ENCODE results near the gene KRT36. TPM values are rescaled to one million over a fixed set of nuclear protein-coding genes. Genes with fewer than 3 reads are reported as not detected.

Gene KRT36
- total RNA-seq, 2 donors from 2014 or later: not detected

- no peaks in the 10 kb centered on the region for H3K27me3 ChIP-seq
- no peak overlapping the region for H3K4me3 ChIP-seq
- no peak for DNase-seq
- no peak overlapping the region for H3K27ac ChIP-seq
- no peak overlapping the region for H3K9ac ChIP-seq (ENCODE audit: low read depth in 2 of 2, low read length in 2 of 2)
- no peaks in the 10 kb centered on the region for H3K36me3 ChIP-seq
- intact Hi-C loops (cut with DNase I): no loop called here
- TF ChIP-seq CTCF (IDR thresholded peaks at IDR 0.05): no peak
- peaks cover 4% of the 10 kb centered on the region for H3K4me1 ChIP-seq
- H3K9me3 ChIP-seq: no peaks in the 10 kb centered on the region
These were observed 47.3 kb upstream of the KRT36 start for GRCh38 chr17:41536741-41537613.

GRCh38 chr17:41535764-41536481 lies 46.2 kb upstream of the KRT36 start:
- Histone ChIP-seq H3K4me3 (no peak overlapping the region), H3K27me3 (no peaks in the 10 kb centered on the region), H3K36me3 (no peaks in the 10 kb centered on the region), H3K9ac (ENCODE audit: low read depth in 2 of 2, low read length in 2 of 2) (no peak overlapping the region), H3K4me1 (peaks cover 4% of the 10 kb centered on the region), H3K27ac (no peak overlapping the region), H3K9me3 (no peaks in the 10 kb centered on the region)
- no peak for TF ChIP-seq CTCF (IDR thresholded peaks at IDR 0.05)
- peak; percentile 69 for DNase-seq
- intact Hi-C loops (cut with DNase I): no loop called here

GRCh38 chr17:41534899-41535546 lies 45.3 kb upstream of the KRT36 start:
- DNase-seq: no peak

GRCh38 chr17:41533613-41534012 lies 43.9 kb upstream of the KRT36 start:
- no peak for TF ChIP-seq CTCF (IDR thresholded peaks at IDR 0.05)
- DNase-seq: no peak
- H3K36me3 ChIP-seq: no peaks in the 10 kb centered on the region
- H3K4me3 ChIP-seq: no peak overlapping the region
- peaks cover under 1% of the 10 kb centered on the region for H3K27me3 ChIP-seq
- H3K9ac ChIP-seq (ENCODE audit: low read depth in 2 of 2, low read length in 2 of 2): no peak overlapping the region
- H3K4me1 ChIP-seq: peaks cover 4% of the 10 kb centered on the region
- H3K27ac ChIP-seq: no peak overlapping the region
- intact Hi-C loops (cut with DNase I): no loop called here
- no peaks in the 10 kb centered on the region for H3K9me3 ChIP-seq

More at GRCh38 chr17:41534899-41535546, 45.3 kb upstream of the KRT36 start:
- Histone ChIP-seq H3K36me3 (no peaks in the 10 kb centered on the region), H3K9me3 (no peaks in the 10 kb centered on the region), H3K9ac (ENCODE audit: low read depth in 2 of 2, low read length in 2 of 2) (no peak overlapping the region), H3K4me1 (peaks cover 4% of the 10 kb centered on the region), H3K27ac (no peak overlapping the region), H3K27me3 (no peaks in the 10 kb centered on the region), H3K4me3 (no peak overlapping the region)
- intact Hi-C loops (cut with DNase I): no loop called here
- TF ChIP-seq CTCF (IDR thresholded peaks at IDR 0.05): no peak

GRCh38 chr17:41532947-41533570 lies 43.3 kb upstream of the KRT36 start:
- Histone ChIP-seq H3K4me1 (peaks cover 4% of the 10 kb centered on the region), H3K27ac (no peak overlapping the region), H3K4me3 (no peak overlapping the region), H3K9ac (ENCODE audit: low read depth in 2 of 2, low read length in 2 of 2) (no peak overlapping the region), H3K27me3 (peaks cover 6% of the 10 kb centered on the region), H3K9me3 (no peaks in the 10 kb centered on the region), H3K36me3 (no peaks in the 10 kb centered on the region)
- DNase-seq: no peak
- TF ChIP-seq CTCF (IDR thresholded peaks at IDR 0.05): no peak
- intact Hi-C loops (cut with DNase I): no loop called here
